DND-41 (cell line): ENCODE results near the gene BRAT1.

Experiments used
- ATAC-seq: fragments of 200-7000 bp; cut with Tn5 transposase; 3 replicates; pipeline ENCODE4 v1.9.1; 2021; ENCODE audit warnings: low read depth; ENCODE audit not compliant: insufficient read depth
- DNase-seq: peaks from one replicate; pipeline ENCODE4 v3.0.0-alpha.2; 2020
- H2AFZ ChIP-seq: 2 replicates; pipeline ENCODE4 v1.6.0; 2012; ENCODE audit warnings: low read depth, low read length
- H3K27ac ChIP-seq: 2 replicates; pipeline ENCODE4 v1.5.1; 2012; ENCODE audit warnings: low read length, inconsistent platforms
- H3K27me3 ChIP-seq: fragments of 200-600 bp; sonication (generic); 2 replicates; pipeline ENCODE4 v1.6.0; 2012; ENCODE audit warnings: low read length, mild to moderate bottlenecking, inconsistent platforms; ENCODE audit not compliant: insufficient read depth, poor library complexity
- H3K36me3 ChIP-seq: 2 replicates; pipeline ENCODE4 v1.5.1; 2012; ENCODE audit warnings: low read length, inconsistent platforms; ENCODE audit not compliant: insufficient read depth
- H3K4me1 ChIP-seq: 2 replicates; pipeline ENCODE4 v1.5.1; 2012; ENCODE audit warnings: mild to moderate bottlenecking, low read length; ENCODE audit not compliant: insufficient read depth
- H3K4me2 ChIP-seq: 2 replicates; pipeline ENCODE4 v1.6.0; 2012; ENCODE audit warnings: mild to moderate bottlenecking, moderate library complexity, low read length, inconsistent platforms; ENCODE audit not compliant: insufficient read depth
- H3K4me3 ChIP-seq, 2 experiments: fragments of 200-600 bp in 1 of 2; shearing (Covaris generic) in 1 of 2; 2 replicates each; pipeline ENCODE4 v1.5.1; 2012 to 2016; ENCODE audit warnings: inconsistent platforms in 2 of 2, low read length in 2 of 2, mild to moderate bottlenecking in 2 of 2, low read depth in 1 of 2, moderate library complexity in 1 of 2
- H3K79me2 ChIP-seq: 2 replicates; pipeline ENCODE4 v1.6.0; 2012; ENCODE audit warnings: low read length, inconsistent platforms; ENCODE audit not compliant: insufficient read depth
- H3K9ac ChIP-seq: 2 replicates; pipeline ENCODE4 v1.6.0; 2012; ENCODE audit warnings: low read depth, mild to moderate bottlenecking, inconsistent platforms, low read length, moderate library complexity
- H3K9me3 ChIP-seq: 2 replicates; pipeline ENCODE4 v1.5.1; 2012; ENCODE audit warnings: low read length, moderate library complexity, mild to moderate bottlenecking, inconsistent platforms; ENCODE audit not compliant: insufficient read depth, severe bottlenecking
- H4K20me1 ChIP-seq: 2 replicates; pipeline ENCODE4 v1.6.0; 2012; ENCODE audit warnings: low read length; ENCODE audit not compliant: insufficient read depth
- CTCF ChIP-seq: IDR thresholded peaks from 2 replicates; pipeline ENCODE4 v1.5.1; 2012; ENCODE audit warnings: borderline replicate concordance, low read length, moderate library complexity, mild to moderate bottlenecking; ENCODE audit not compliant: poor library complexity, severe bottlenecking; ENCODE audit errors: extremely low read depth
- EZH2 ChIP-seq: IDR thresholded peaks from 3 replicates; pipeline ENCODE4 v1.6.1; 2012; ENCODE audit warnings: borderline replicate concordance, low read depth, mild to moderate bottlenecking, moderate library complexity, low read length, inconsistent platforms; ENCODE audit not compliant: severe bottlenecking

Gene BRAT1

GRCh38 chr7:2492038-2492437 is 63.3 kb downstream of the BRAT1 start:
- no peak overlapping the region for H3K9ac ChIP-seq
- H2AFZ ChIP-seq = no peak overlapping the region
- no peak for ATAC-seq
- no peaks in the 10 kb centered on the region for H3K36me3 ChIP-seq
- no peak for DNase-seq
- H3K9me3 ChIP-seq = no peaks in the 10 kb centered on the region
- H4K20me1 ChIP-seq = no peaks in the 10 kb centered on the region
- H3K4me2 ChIP-seq = no peak overlapping the region
- no peak overlapping the region for H3K4me3 ChIP-seq
- no peak for TF ChIP-seq EZH2
- no peaks in the 10 kb centered on the region for H3K4me1 ChIP-seq
- no peaks in the 10 kb centered on the region for H3K27me3 ChIP-seq
- H3K27ac ChIP-seq = no peak overlapping the region
- no peaks in the 10 kb centered on the region for H3K79me2 ChIP-seq

GRCh38 chr7:2490181-2490651 is 65.1 kb downstream of the BRAT1 start:
- Histone ChIP-seq H3K4me2 (no peak overlapping the region), H3K4me3 (no peak overlapping the region), H3K9me3 (no peaks in the 10 kb centered on the region), H2AFZ (no peak overlapping the region), H3K9ac (no peak overlapping the region), H3K79me2 (no peaks in the 10 kb centered on the region), H3K27me3 (no peaks in the 10 kb centered on the region), H3K36me3 (no peaks in the 10 kb centered on the region), H3K27ac (no peak overlapping the region), H4K20me1 (no peaks in the 10 kb centered on the region), H3K4me1 (no peaks in the 10 kb centered on the region)
- no peak for TF ChIP-seq EZH2
- TF ChIP-seq CTCF = no peak
- DNase-seq (no peak), ATAC-seq (no peak)

- Histone ChIP-seq H3K36me3 (no peaks in the 10 kb centered on the region), H3K9me3 (no peaks in the 10 kb centered on the region), H2AFZ (no peak overlapping the region), H3K4me3 (no peak overlapping the region), H4K20me1 (no peaks in the 10 kb centered on the region), H3K27ac (no peak overlapping the region), H3K4me2 (no peak overlapping the region), H3K9ac (no peak overlapping the region), H3K79me2 (no peaks in the 10 kb centered on the region), H3K4me1 (no peaks in the 10 kb centered on the region), H3K27me3 (no peaks in the 10 kb centered on the region)
- no peak for ATAC-seq
- TF ChIP-seq CTCF = no peak
- TF ChIP-seq EZH2 = no peak
- no peak for DNase-seq
Measured at GRCh38 chr7:2488681-2489080, 66.6 kb downstream of the BRAT1 start.

GRCh38 chr7:2488272-2488645 is 67.1 kb downstream of the BRAT1 start:
- ATAC-seq = no peak
- no peaks in the 10 kb centered on the region for H4K20me1 ChIP-seq
- H3K9me3 ChIP-seq = no peaks in the 10 kb centered on the region
- no peaks in the 10 kb centered on the region for H3K36me3 ChIP-seq
- no peaks in the 10 kb centered on the region for H3K79me2 ChIP-seq
- H2AFZ ChIP-seq = no peak overlapping the region
- DNase-seq = no peak
- no peaks in the 10 kb centered on the region for H3K27me3 ChIP-seq
- no peaks in the 10 kb centered on the region for H3K4me1 ChIP-seq
- no peak overlapping the region for H3K4me3 ChIP-seq
- no peak overlapping the region for H3K4me2 ChIP-seq
- no peak overlapping the region for H3K27ac ChIP-seq
- TF ChIP-seq CTCF (no peak), EZH2 (no peak)
- no peak overlapping the region for H3K9ac ChIP-seq
